HepG2 (cell line): Measurements from ENCODE around the gene UBFD1. TPM values are rescaled to one million over a fixed set of nuclear protein-coding genes. Genes with fewer than 3 reads are reported as not detected.
A peak's percentile ranks its signal among the peaks of the same experiment; 100 is the strongest.

Experiments used
- ATF4 ChIP-seq, 2 experiments: fragments of 450-650 bp in 1 of 2; sonication (generic) in 1 of 2; formaldehyde crosslinking; IDR thresholded peaks; 2 replicates each; pipeline versions ENCODE4 v1.5.0 to v1.8.0; 2020 to 2022; ENCODE audit warnings: mild to moderate bottlenecking in 1 of 2, missing genetic modification reagents in 1 of 2
- ATF7 ChIP-seq, 2 experiments: fragments of 450-650 bp in 1 of 2; sonication (generic) in 1 of 2; formaldehyde crosslinking in 1 of 2; IDR thresholded peaks; 2 replicates each; pipeline versions ENCODE4 v1.4.0 to v1.6.1; 2016 to 2020; ENCODE audit warnings: antibody characterized with exemption in 1 of 2, mild to moderate bottlenecking in 1 of 2, missing genetic modification reagents in 1 of 2
- DZIP1 ChIP-seq: sonication (generic); formaldehyde crosslinking; IDR thresholded peaks from 2 replicates; pipeline ENCODE4 v1.5.0; 2020; ENCODE audit warnings: mild to moderate bottlenecking, missing genetic modification reagents
- FUBP1 ChIP-seq: sonication (generic); formaldehyde crosslinking; IDR thresholded peaks from 2 replicates; pipeline ENCODE4 v1.5.1; 2020; ENCODE audit warnings: missing genetic modification reagents, mild to moderate bottlenecking, borderline replicate concordance
- IKZF1 ChIP-seq: fragments of 450-650 bp; IDR thresholded peaks from 2 replicates; pipeline ENCODE4 v1.7.1; 2016
- MXD1 ChIP-seq: sonication (generic); formaldehyde crosslinking; IDR thresholded peaks from 2 replicates; pipeline ENCODE4 v1.4.0; 2020; ENCODE audit warnings: mild to moderate bottlenecking, missing genetic modification reagents
- PAX8 ChIP-seq: sonication (generic); formaldehyde crosslinking; IDR thresholded peaks from 2 replicates; pipeline ENCODE4 v1.8.0; 2022; ENCODE audit warnings: mild to moderate bottlenecking, missing genetic modification reagents, borderline replicate concordance
- SATB2 ChIP-seq: sonication (generic); formaldehyde crosslinking; IDR thresholded peaks from 2 replicates; pipeline ENCODE4 v1.5.0; 2020; ENCODE audit warnings: missing genetic modification reagents
- TERF1 ChIP-seq: sonication (generic); formaldehyde crosslinking; IDR thresholded peaks from 2 replicates; pipeline ENCODE4 v1.8.0; 2022; ENCODE audit warnings: mild to moderate bottlenecking, missing genetic modification reagents, moderate library complexity
- TFDP2 ChIP-seq: sonication (generic); formaldehyde crosslinking; IDR thresholded peaks from 2 replicates; pipeline ENCODE4 v1.4.0; 2020; ENCODE audit warnings: missing genetic modification reagents
- ZBTB21 ChIP-seq: sonication (generic); formaldehyde crosslinking; IDR thresholded peaks from 2 replicates; pipeline ENCODE4 v1.4.0; 2020; ENCODE audit warnings: missing genetic modification reagents
- ZHX1 ChIP-seq: sonication (generic); formaldehyde crosslinking; IDR thresholded peaks from 2 replicates; pipeline ENCODE4 v1.8.1; 2022; ENCODE audit warnings: low read depth, mild to moderate bottlenecking, missing genetic modification reagents
- ZMAT3 ChIP-seq: sonication (generic); formaldehyde crosslinking; conservative IDR thresholded peaks from 2 replicates; pipeline ENCODE4 v1.7.0; 2021; ENCODE audit warnings: missing genetic modification reagents
- ZNF773 ChIP-seq: sonication (generic); formaldehyde crosslinking; IDR thresholded peaks from 2 replicates; pipeline ENCODE4 v1.4.0; 2020; ENCODE audit warnings: missing genetic modification reagents, borderline replicate concordance
- ZNF839 ChIP-seq: sonication (generic); formaldehyde crosslinking; IDR thresholded peaks from 2 replicates; pipeline ENCODE4 v1.4.0; 2020; ENCODE audit warnings: missing genetic modification reagents, mild to moderate bottlenecking, borderline replicate concordance
- polyA plus RNA-seq, 8 experiments: library from polyadenylated mRNA; depleted of rRNA in 3 of 8; stranded (reverse) in 7 of 8; unstranded in 1 of 8; fragments of >200 nt; fragmentation: Illumina TruSeq in 4 of 8; extraction: Trizol in 4 of 8; gene quantifications; 2 replicates each; pipeline versions ENCODE4 v1.2.1 to v1.2.3, GENCODE V29; 2011 to 2016; ENCODE audit warnings: low read depth in 4 of 8, missing spikeins in 1 of 8, mixed read lengths in 1 of 8; ENCODE audit not compliant: insufficient read depth in 1 of 8
- total RNA-seq, 5 experiments: library from RNA; depleted of rRNA; stranded (reverse); fragments of >200 nt; fragmentation: Illumina TruSeq; extraction: Trizol; gene quantifications; 2 replicates each; pipeline ENCODE4 v1.2.3, GENCODE V29; 2016; ENCODE audit warnings: low read depth in 1 of 5

UBFD1 gene
- total and polyA plus RNA-seq, 2 of the 13 experiments (the other 11 are each of a cell fraction or from before 2014, with no cell fraction given), result 100 to 111 TPM

GRCh38 chr16:23508589-23509440 is 48.7 kb upstream of the UBFD1 start (continued):
- TF ChIP-seq ZNF839 (CRISPR knock-in tag) (peak; percentile 28; the same call in 1 of the 2 replicates), TFDP2 (CRISPR knock-in tag) (no peak), ZMAT3 (CRISPR knock-in tag) (no peak; the same call in 1 of the 2 replicates), IKZF1 (no peak), ATF7 (IDR thresholded peaks at IDR 0.05) (no peak), ATF7 (CRISPR knock-in tag; IDR thresholded peaks at IDR 0.05) (no peak), ZBTB21 (0 out of 2 replicates have a peak, but pooled peaks have one; percentile 9), MXD1 (CRISPR knock-in tag) (no peak), FUBP1 (CRISPR knock-in tag) (0 out of 2 replicates have a peak, but pooled peaks have one; percentile 62), ZNF773 (CRISPR knock-in tag) (no peak), PAX8 (CRISPR knock-in tag) (no peak), DZIP1 (CRISPR knock-in tag) (no peak), TERF1 (CRISPR knock-in tag) (no peak), SATB2 (CRISPR knock-in tag) (no peak), ZHX1 (no peak), ATF4 (CRISPR knock-in tag; IDR thresholded peaks at IDR 0.05) (no peak)
